Nephron (organoid): ENCODE results near the gene BUB3.

Source experiments
- H3K27ac Mint-ChIP-seq, 3 experiments: 2 replicates each; pipeline ENCODE4 v1.8.0; 2020; ENCODE audit warnings: mixed read lengths in 3 of 3, mild to moderate bottlenecking in 2 of 3, moderate library complexity in 1 of 3
- H3K27me3 Mint-ChIP-seq: 2 replicates; pipeline ENCODE4 v1.8.0; 2021; ENCODE audit warnings: low read depth, mild to moderate bottlenecking, moderate library complexity, mixed read lengths
- H3K36me3 Mint-ChIP-seq: 2 replicates; pipeline ENCODE4 v1.8.0; 2020; ENCODE audit warnings: low read depth, mixed read lengths
- H3K4me1 Mint-ChIP-seq: 2 replicates; pipeline ENCODE4 v1.8.0; 2020; ENCODE audit warnings: mixed read lengths
- H3K4me3 Mint-ChIP-seq, 3 experiments: 2 replicates each; pipeline ENCODE4 v1.8.0; 2020; ENCODE audit warnings: mild to moderate bottlenecking in 3 of 3, mixed read lengths in 3 of 3, moderate library complexity in 2 of 3
- H3K9me3 Mint-ChIP-seq: 2 replicates; pipeline ENCODE4 v1.8.0; 2020; ENCODE audit warnings: mixed read lengths
- TF ChIP-seq, protein P1 (sequence below), 3 experiments: fragments of 200-600 bp; sonication (generic); IDR thresholded peaks; one replicate each; pipeline ENCODE4 v1.5.0; 2021; ENCODE audit warnings: antibody characterized with exemption in 3 of 3; ENCODE audit not compliant: unreplicated experiment in 3 of 3

The BUB3 gene

DNA sequence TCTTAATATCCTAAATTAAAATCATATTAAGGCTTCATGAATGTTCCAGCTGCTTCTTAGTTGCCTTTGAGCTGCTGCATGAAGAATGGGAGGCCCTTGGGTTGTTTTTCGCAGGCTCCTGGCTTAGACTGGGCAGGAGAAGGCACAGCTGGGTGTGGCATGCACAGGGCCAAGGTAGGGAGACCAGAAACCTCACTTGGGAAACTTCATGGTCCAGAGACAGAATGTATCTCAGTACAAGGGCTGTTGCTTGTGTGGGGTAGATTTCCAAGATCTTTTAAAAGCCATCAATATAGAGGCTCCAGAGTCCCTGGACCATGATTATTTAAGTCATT is 49.9 kb downstream of the BUB3 start:
- Mint-ChIP-seq H3K27ac (no peak overlapping the region), H3K27me3 (no peaks in the 10 kb centered on the region), H3K4me1 (peaks cover 5% of the 10 kb centered on the region), H3K36me3 (peaks cover 10% of the 10 kb centered on the region), H3K4me3 (no peak overlapping the region), H3K9me3 (peaks cover 16% of the 10 kb centered on the region)
- TF ChIP-seq, protein P1, sequence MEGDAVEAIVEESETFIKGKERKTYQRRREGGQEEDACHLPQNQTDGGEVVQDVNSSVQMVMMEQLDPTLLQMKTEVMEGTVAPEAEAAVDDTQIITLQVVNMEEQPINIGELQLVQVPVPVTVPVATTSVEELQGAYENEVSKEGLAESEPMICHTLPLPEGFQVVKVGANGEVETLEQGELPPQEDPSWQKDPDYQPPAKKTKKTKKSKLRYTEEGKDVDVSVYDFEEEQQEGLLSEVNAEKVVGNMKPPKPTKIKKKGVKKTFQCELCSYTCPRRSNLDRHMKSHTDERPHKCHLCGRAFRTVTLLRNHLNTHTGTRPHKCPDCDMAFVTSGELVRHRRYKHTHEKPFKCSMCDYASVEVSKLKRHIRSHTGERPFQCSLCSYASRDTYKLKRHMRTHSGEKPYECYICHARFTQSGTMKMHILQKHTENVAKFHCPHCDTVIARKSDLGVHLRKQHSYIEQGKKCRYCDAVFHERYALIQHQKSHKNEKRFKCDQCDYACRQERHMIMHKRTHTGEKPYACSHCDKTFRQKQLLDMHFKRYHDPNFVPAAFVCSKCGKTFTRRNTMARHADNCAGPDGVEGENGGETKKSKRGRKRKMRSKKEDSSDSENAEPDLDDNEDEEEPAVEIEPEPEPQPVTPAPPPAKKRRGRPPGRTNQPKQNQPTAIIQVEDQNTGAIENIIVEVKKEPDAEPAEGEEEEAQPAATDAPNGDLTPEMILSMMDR (IDR thresholded peaks at IDR 0.05; ENCODE audit: unreplicated experiment in 3 of 3): no peak

DNA sequence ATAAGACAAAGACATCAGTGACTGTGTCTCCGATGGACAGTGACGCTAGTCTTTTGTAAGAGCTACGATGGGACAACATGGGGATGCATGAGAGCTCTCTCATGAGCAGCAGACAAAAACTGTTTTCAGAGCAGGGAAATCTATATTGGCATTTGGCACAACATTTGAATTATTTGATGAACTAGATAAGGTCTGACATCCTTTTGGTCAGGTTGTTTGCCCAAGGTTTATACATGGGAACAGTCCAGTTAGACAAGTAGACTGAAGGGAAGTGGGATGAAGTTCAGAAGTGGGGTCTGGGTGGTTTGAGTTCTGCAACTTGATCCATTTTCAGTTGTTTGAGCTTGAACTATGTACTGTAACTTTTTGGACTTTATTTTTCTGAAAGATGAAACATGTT is 50.8 kb downstream of the BUB3 start:
- Mint-ChIP-seq H3K4me1 (peaks cover 5% of the 10 kb centered on the region), H3K4me3 (no peak overlapping the region), H3K27me3 (no peaks in the 10 kb centered on the region), H3K9me3 (peaks cover 16% of the 10 kb centered on the region), H3K36me3 (peaks cover 12% of the 10 kb centered on the region), H3K27ac (no peak overlapping the region)
- TF ChIP-seq, protein P1 (IDR thresholded peaks at IDR 0.05; ENCODE audit: unreplicated experiment in 3 of 3): no peak

DNA sequence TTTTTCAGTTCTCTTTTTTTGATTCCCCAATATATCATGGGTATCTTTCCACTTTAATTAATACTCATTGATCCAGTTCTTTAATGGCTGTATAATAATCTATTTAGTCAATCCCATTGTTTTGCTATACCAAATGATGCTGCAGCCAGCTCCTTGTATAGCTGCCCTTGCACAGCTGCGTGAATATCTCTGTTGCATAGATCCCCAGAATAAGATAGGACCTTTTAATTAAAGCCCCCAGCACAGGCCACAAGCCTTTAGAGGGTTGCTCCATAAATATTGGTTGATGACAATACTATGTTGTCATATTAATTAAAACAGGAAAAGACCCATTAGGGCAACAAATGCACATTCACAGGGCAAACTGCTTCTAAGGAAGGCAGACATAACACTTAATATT is 57.9 kb downstream of the BUB3 start:
- Mint-ChIP-seq H3K4me3 (no peak overlapping the region), H3K4me1 (no peaks in the 10 kb centered on the region), H3K27ac (no peak overlapping the region), H3K9me3 (peaks cover 26% of the 10 kb centered on the region), H3K36me3 (peaks cover 24% of the 10 kb centered on the region), H3K27me3 (no peaks in the 10 kb centered on the region)
- TF ChIP-seq, protein P1 (IDR thresholded peaks at IDR 0.05; ENCODE audit: unreplicated experiment in 3 of 3): no peak

GRCh38 chr10:123212640-123213039 is 58.4 kb downstream of the BUB3 start:
- TF ChIP-seq, protein P1 (IDR thresholded peaks at IDR 0.05; ENCODE audit: unreplicated experiment in 3 of 3): no peak
- peaks cover 30% of the 10 kb centered on the region for H3K9me3 Mint-ChIP-seq
- no peak overlapping the region for H3K4me3 Mint-ChIP-seq
- peaks cover 24% of the 10 kb centered on the region for H3K36me3 Mint-ChIP-seq
- no peaks in the 10 kb centered on the region for H3K4me1 Mint-ChIP-seq
- no peak overlapping the region for H3K27ac Mint-ChIP-seq
- no peaks in the 10 kb centered on the region for H3K27me3 Mint-ChIP-seq

- no peaks in the 10 kb centered on the region for H3K4me1 Mint-ChIP-seq
- H3K9me3 Mint-ChIP-seq: peaks cover 26% of the 10 kb centered on the region
- TF ChIP-seq, protein P1 (IDR thresholded peaks at IDR 0.05; ENCODE audit: unreplicated experiment in 3 of 3): no peak
- H3K27ac Mint-ChIP-seq: no peak overlapping the region
- peaks cover 20% of the 10 kb centered on the region for H3K36me3 Mint-ChIP-seq
- no peak overlapping the region for H3K4me3 Mint-ChIP-seq
- H3K27me3 Mint-ChIP-seq: no peaks in the 10 kb centered on the region
These were observed 59.0 kb downstream of the BUB3 start for GRCh38 chr10:123213192-123213591.
